Endothelial cell of umbilical vein (primary cell): Measurements from ENCODE around the gene CNST. TPM values are rescaled to one million over a fixed set of nuclear protein-coding genes. Genes with fewer than 3 reads are reported as not detected.

Experiments used
- BruUV-seq: library from RNA; stranded (reverse); fragments of 400-500 nt; replicated peaks from 2 replicates; lab custom pipeline; 2021; lab: Mats Ljungman, UMichigan
- CTCF ChIA-PET: fragments of 300-600, 350-600 bp; sonication (Branson Sonifier 250); formaldehyde crosslinking; loops from one replicate; lab custom pipeline; 2021; ENCODE audit warnings: antibody characterized with exemption, inconsistent platforms; lab: Charles Lee
- POLR2A ChIA-PET: fragments of 300-600, 350-600 bp; sonication (Branson Sonifier 250); formaldehyde crosslinking; loops from one replicate; lab custom pipeline; 2021; ENCODE audit warnings: antibody characterized with exemption, inconsistent platforms; lab: Charles Lee
- DNase-seq: peaks from one replicate; pipeline ENCODE4 v3.0.0-alpha.2; 2011; ENCODE audit warnings: low read depth, low spot score
- FAIRE-seq: peaks from 2 replicates; lab custom pipeline; 2011; peaks lifted over from hg19 to GRCh38; lab: Jason Lieb, UNC
- H2AFZ ChIP-seq: 2 replicates; pipeline ENCODE4 v1.6.0; 2012; ENCODE audit warnings: low read depth, low read length, control low read depth, inconsistent platforms
- H3K27ac ChIP-seq: 2 replicates; pipeline ENCODE4 v1.5.1; 2011; ENCODE audit warnings: low read depth, mild to moderate bottlenecking, control low read depth, low read length, moderate library complexity; ENCODE audit not compliant: insufficient read depth
- H3K27me3 ChIP-seq, 2 experiments: 2 replicates each; pipeline versions ENCODE4 v1.6.0 to v1.6.1; 2011; ENCODE audit warnings: low read length in 2 of 2, mixed read lengths in 1 of 2; ENCODE audit not compliant: control insufficient read depth in 2 of 2, insufficient read depth in 2 of 2
- H3K36me3 ChIP-seq, 2 experiments: 2 replicates in 1 of 2; 3 replicates in 1 of 2; pipeline ENCODE4 v1.5.1; 2011; ENCODE audit warnings: low read length in 2 of 2, mild to moderate bottlenecking in 1 of 2, moderate library complexity in 1 of 2; ENCODE audit not compliant: control insufficient read depth in 2 of 2, insufficient read depth in 2 of 2; ENCODE audit errors: extremely low read depth in 1 of 2
- H3K4me1 ChIP-seq: 3 replicates; pipeline ENCODE4 v1.5.1; 2011; ENCODE audit warnings: mild to moderate bottlenecking, low read length; ENCODE audit not compliant: control insufficient read depth, insufficient read depth; ENCODE audit errors: extremely low read depth
- H3K4me2 ChIP-seq: 2 replicates; pipeline ENCODE4 v1.6.1; 2011; ENCODE audit warnings: low read length, control low read depth, mixed read lengths; ENCODE audit not compliant: insufficient read depth
- H3K4me3 ChIP-seq, 3 experiments: fragments of 200-600 bp in 1 of 3; sonication (generic), shearing (Covaris generic) in 1 of 3; replicated peaks in 1 of 3; 2 replicates each; pipeline ENCODE4 v1.5.1; 2011 to 2016; ENCODE audit warnings: control low read depth in 3 of 3, low read length in 3 of 3, mild to moderate bottlenecking in 2 of 3, inconsistent platforms in 1 of 3, low read depth in 1 of 3, moderate library complexity in 1 of 3; ENCODE audit not compliant: insufficient read depth in 1 of 3
- H3K79me2 ChIP-seq: 2 replicates; pipeline ENCODE4 v1.6.0; 2012; ENCODE audit warnings: low read length, inconsistent platforms; ENCODE audit not compliant: control insufficient read depth, insufficient read depth
- H3K9ac ChIP-seq: replicated peaks from 2 replicates; pipeline ENCODE3; 2011; ENCODE audit warnings: low read length, control low read depth; ENCODE audit not compliant: insufficient read depth; ENCODE audit errors: extremely low read depth
- H3K9me1 ChIP-seq: replicated peaks from 3 replicates; pipeline ENCODE4 v1.6.0; 2011; ENCODE audit warnings: mild to moderate bottlenecking, low read length; ENCODE audit not compliant: control insufficient read depth, insufficient read depth; ENCODE audit errors: extremely low read depth
- H3K9me3 ChIP-seq: replicated peaks from 2 replicates; pipeline ENCODE4 v1.5.1; 2012; ENCODE audit warnings: low read length, inconsistent platforms; ENCODE audit not compliant: control insufficient read depth, insufficient read depth
- H4K20me1 ChIP-seq: replicated peaks from 2 replicates; pipeline ENCODE3; 2011; ENCODE audit warnings: mild to moderate bottlenecking, low read length; ENCODE audit not compliant: control insufficient read depth, insufficient read depth; ENCODE audit errors: extremely low read depth
- EZH2 ChIP-seq: IDR thresholded peaks from 2 replicates; pipeline ENCODE4 v1.6.1; 2012; ENCODE audit warnings: borderline replicate concordance, low read depth, mild to moderate bottlenecking, moderate library complexity, low read length, inconsistent platforms; ENCODE audit not compliant: severe bottlenecking
- GATA2 ChIP-seq: IDR thresholded peaks from 2 replicates; pipeline ENCODE4 v1.7.0; 2011; ENCODE audit warnings: low read depth, mild to moderate bottlenecking, moderate library complexity, mixed read lengths, low read length; ENCODE audit not compliant: insufficient read length, insufficient read depth
- JUN ChIP-seq: IDR thresholded peaks from 2 replicates; pipeline ENCODE4 v1.6.1; 2011; ENCODE audit warnings: borderline replicate concordance, low read depth; ENCODE audit not compliant: insufficient read length, insufficient read depth
- MAX ChIP-seq: IDR thresholded peaks from 2 replicates; pipeline ENCODE4 v1.6.1; 2011; ENCODE audit not compliant: insufficient read depth, insufficient read length
- MYC ChIP-seq: IDR thresholded peaks from one replicate; pipeline ENCODE4 v1.6.1; 2011; ENCODE audit warnings: mild to moderate bottlenecking, low read depth, low read length
- POLR2A ChIP-seq: IDR thresholded peaks from 2 replicates; pipeline ENCODE4 v1.6.1; 2012; ENCODE audit warnings: low read depth, mild to moderate bottlenecking, control low read depth, low read length
- POLR2AphosphoS5 ChIP-seq: IDR thresholded peaks from 2 replicates; pipeline ENCODE4 v1.6.1; 2012; ENCODE audit warnings: low read depth, mild to moderate bottlenecking, control low read depth, low read length, moderate library complexity; ENCODE audit not compliant: insufficient read depth
- dilution Hi-C: fragments of 300-500 bp; cut with MboI; formaldehyde crosslinking; loops from one replicate; pipeline ENCODE4 v1.15.0; 2019; ENCODE audit warnings: low sequenced_read_pairs; ENCODE audit not compliant: extremely low pct_ligation_motif_present
- intact Hi-C: fragments of 100-400 bp; cut with micrococcal nuclease; formaldehyde crosslinking; loops from one replicate; pipeline ENCODE4 v1.10.0; 2022
- polyA plus RNA-seq, 4 experiments: library from polyadenylated mRNA; depleted of rRNA in 3 of 4; stranded (reverse) in 3 of 4; unstranded in 1 of 4; fragments of >200 nt; gene quantifications; 2 replicates each; pipeline versions ENCODE4 v1.2.1 to v1.2.3, GENCODE V29; 2011 to 2012; ENCODE audit warnings: missing spikeins in 1 of 4
- total RNA-seq: library from RNA; stranded (reverse); gene quantifications from 2 replicates; pipeline ENCODE4 v1.2.3, GENCODE V29; 2021
- TF ChIP-seq, protein P1 (sequence below), 2 donors: IDR thresholded peaks; 1 replicate in 1 of 2; 2 replicates in 1 of 2; pipeline ENCODE4 v1.5.1; 2011; ENCODE audit warnings: low read length in 2 of 2, mild to moderate bottlenecking in 2 of 2, moderate library complexity in 2 of 2, control low read depth in 1 of 2, inconsistent platforms in 1 of 2, low read depth in 1 of 2; ENCODE audit not compliant: insufficient read depth in 1 of 2; ENCODE audit errors: extremely low read depth in 1 of 2

CNST gene
- total and polyA plus RNA-seq, 2 donors (not counting 3 experiments of a cell fraction or from before 2014, with no cell fraction given): 6.3 to 18.1 TPM

DNA sequence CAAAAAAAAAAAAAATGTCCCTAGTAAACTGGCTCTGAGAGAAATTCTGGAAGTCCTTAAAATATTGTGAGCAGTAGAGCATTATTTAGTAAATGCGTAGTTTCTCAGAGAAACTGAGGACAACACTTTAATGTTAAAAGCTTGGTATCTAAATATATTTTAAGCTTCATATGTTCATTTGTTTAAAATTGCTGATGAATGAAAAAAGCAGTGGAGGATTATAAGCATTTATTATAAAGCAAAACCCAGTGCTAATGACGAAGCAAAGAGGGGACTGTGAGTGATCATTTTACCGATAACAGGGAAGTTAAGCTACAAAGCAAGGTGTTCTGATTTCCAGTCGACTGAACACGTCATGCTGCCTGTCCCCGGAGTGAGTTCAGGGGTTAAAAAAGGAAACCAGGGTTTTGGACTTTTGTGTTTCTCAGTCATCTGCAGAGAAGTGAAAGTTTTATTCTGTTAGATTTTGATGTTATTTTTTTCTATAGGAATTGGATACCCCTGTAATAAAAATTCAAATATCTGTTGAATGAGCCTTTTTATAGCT lies 93.4 kb downstream of the CNST start:
- Histone ChIP-seq H3K9ac (no peak overlapping the region), H3K4me1 (no peaks in the 10 kb centered on the region), H3K9me3 (no peaks in the 10 kb centered on the region), H3K4me2 (no peak overlapping the region), H4K20me1 (no peaks in the 10 kb centered on the region), H3K79me2 (no peaks in the 10 kb centered on the region), H3K36me3 (peaks cover 0 to 3% of the 10 kb centered on the region in 2 experiments), H2AFZ (no peak overlapping the region), H3K27ac (no peak overlapping the region), H3K4me3 (no peak overlapping the region), H3K27me3 (no peaks in the 10 kb centered on the region), H3K9me1 (no peaks in the 10 kb centered on the region)
- TF ChIP-seq POLR2AphosphoS5 (no peak), GATA2 (no peak), JUN (no peak), MYC (no peak), POLR2A (no peak), MAX (no peak), EZH2 (no peak)
- TF ChIP-seq, protein P1, sequence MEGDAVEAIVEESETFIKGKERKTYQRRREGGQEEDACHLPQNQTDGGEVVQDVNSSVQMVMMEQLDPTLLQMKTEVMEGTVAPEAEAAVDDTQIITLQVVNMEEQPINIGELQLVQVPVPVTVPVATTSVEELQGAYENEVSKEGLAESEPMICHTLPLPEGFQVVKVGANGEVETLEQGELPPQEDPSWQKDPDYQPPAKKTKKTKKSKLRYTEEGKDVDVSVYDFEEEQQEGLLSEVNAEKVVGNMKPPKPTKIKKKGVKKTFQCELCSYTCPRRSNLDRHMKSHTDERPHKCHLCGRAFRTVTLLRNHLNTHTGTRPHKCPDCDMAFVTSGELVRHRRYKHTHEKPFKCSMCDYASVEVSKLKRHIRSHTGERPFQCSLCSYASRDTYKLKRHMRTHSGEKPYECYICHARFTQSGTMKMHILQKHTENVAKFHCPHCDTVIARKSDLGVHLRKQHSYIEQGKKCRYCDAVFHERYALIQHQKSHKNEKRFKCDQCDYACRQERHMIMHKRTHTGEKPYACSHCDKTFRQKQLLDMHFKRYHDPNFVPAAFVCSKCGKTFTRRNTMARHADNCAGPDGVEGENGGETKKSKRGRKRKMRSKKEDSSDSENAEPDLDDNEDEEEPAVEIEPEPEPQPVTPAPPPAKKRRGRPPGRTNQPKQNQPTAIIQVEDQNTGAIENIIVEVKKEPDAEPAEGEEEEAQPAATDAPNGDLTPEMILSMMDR (IDR thresholded peaks at IDR 0.05; ENCODE audit: extremely low read depth in 1 of 2, insufficient read depth in 1 of 2, low read depth in 1 of 2, low read length in 2 of 2): no peak
- intact Hi-C loops (no loop called here), dilution Hi-C loops (no loop called here)
- ChIA-PET CTCF (interaction anchor here (0.6 to 0.8 kb wide), 2 partner anchors 26 to 30 kb away, joined by 3 to 4 read pairs; no protein-coding TSS in a partner anchor), POLR2A (no interaction called here)
- FAIRE-seq (no peak), DNase-seq (no peak)
- BruUV-seq: no TSS peak
